Ammon's horn (tissue), 1 donor: ENCODE results near the gene PAPOLB.
A peak's percentile ranks its signal among the peaks of the same experiment; 100 is the strongest.
"Not testable (repeated sequence)": the region's sequence is repeated elsewhere in the genome, so short reads cannot be mapped to it uniquely, and the experiment has no call there.

Experiments
- DNase-seq: peaks from one replicate; pipeline ENCODE4 v3.0.0-alpha.2; 2016; ENCODE audit warnings: low spot score

The PAPOLB gene

GRCh38 chr7:4861673-4862072 lies at the start of gene PAPOLB:
Gene PAPOLB, minus strand, starts transcription at chr7:4862030. Its CDS starts 220 bp downstream, at chr7:4861810.
- DNase-seq, result no peak

GRCh38 chr7:4911111-4911828 lies 49.4 kb upstream of the PAPOLB start:
- DNase-seq, result no peak

- no peak for DNase-seq
Observed at GRCh38 chr7:4906682-4907081, 44.9 kb upstream of the PAPOLB start.

GRCh38 chr7:4905171-4905570 lies 43.3 kb upstream of the PAPOLB start:
- no peak for DNase-seq

GRCh38 chr7:4904346-4904745 lies 42.5 kb upstream of the PAPOLB start:
- DNase-seq, result no peak

- no peak for DNase-seq
Observed at GRCh38 chr7:4895766-4896165, 33.9 kb upstream of the PAPOLB start.

- DNase-seq, result no peak
Observed at GRCh38 chr7:4894482-4894881, 32.7 kb upstream of the PAPOLB start.

GRCh38 chr7:4893929-4894475 lies 32.2 kb upstream of the PAPOLB start:
- DNase-seq, result no peak

- not testable (repeated sequence) for DNase-seq
Observed at GRCh38 chr7:4893188-4893587, 31.4 kb upstream of the PAPOLB start.

- not testable (repeated sequence) for DNase-seq
Observed at GRCh38 chr7:4891522-4891921, 29.7 kb upstream of the PAPOLB start.

GRCh38 chr7:4889682-4890081 lies 27.9 kb upstream of the PAPOLB start:
- DNase-seq, result no peak

GRCh38 chr7:4888161-4888560 lies 26.3 kb upstream of the PAPOLB start:
- DNase-seq, result no peak

- no peak for DNase-seq
Observed at GRCh38 chr7:4886671-4887070, 24.8 kb upstream of the PAPOLB start.

- no peak for DNase-seq
Observed at GRCh38 chr7:4885317-4885807, 23.5 kb upstream of the PAPOLB start.

GRCh38 chr7:4884164-4884563 lies 22.3 kb upstream of the PAPOLB start:
- DNase-seq, result no peak

GRCh38 chr7:4883372-4884144 lies 21.7 kb upstream of the PAPOLB start, which contains the start of gene RADIL:
Gene RADIL, minus strand, starts transcription at chr7:4883716. Its CDS starts 5,577 bp downstream, at chr7:4878139.
- peak; percentile 95 for DNase-seq

- DNase-seq, result no peak
Observed at GRCh38 chr7:4883033-4883371, 21.2 kb upstream of the PAPOLB start.

GRCh38 chr7:4882169-4883032 lies 20.6 kb upstream of the PAPOLB start:
- peak; percentile 61 for DNase-seq

GRCh38 chr7:4880218-4880617 lies 18.4 kb upstream of the PAPOLB start:
- DNase-seq, result no peak

GRCh38 chr7:4879396-4880081 lies 17.7 kb upstream of the PAPOLB start:
- no peak for DNase-seq
